Glutamatergic neuron (in vitro differentiated cells): ENCODE data around the gene LYPD6. TPM values are rescaled to one million over a fixed set of nuclear protein-coding genes. Genes with fewer than 3 reads are reported as not detected.

Experiments used
- DNase-seq: peaks from one replicate; pipeline ENCODE4 v3.0.0; 2022
- H3K27ac Mint-ChIP-seq: one replicate; pipeline ENCODE4 v1.8.0; 2020; ENCODE audit warnings: mild to moderate bottlenecking, mixed read lengths, inconsistent platforms; ENCODE audit not compliant: unreplicated experiment
- H3K27me3 Mint-ChIP-seq: one replicate; pipeline ENCODE4 v1.8.0; 2020; ENCODE audit warnings: mild to moderate bottlenecking, moderate library complexity, mixed read lengths, inconsistent platforms; ENCODE audit not compliant: unreplicated experiment
- H3K36me3 Mint-ChIP-seq: one replicate; pipeline ENCODE4 v1.8.0; 2020; ENCODE audit warnings: mild to moderate bottlenecking, mixed read lengths, inconsistent platforms; ENCODE audit not compliant: unreplicated experiment
- H3K4me1 Mint-ChIP-seq: one replicate; pipeline ENCODE4 v1.8.0; 2020; ENCODE audit warnings: mild to moderate bottlenecking, low read depth, mixed read lengths, inconsistent platforms; ENCODE audit not compliant: unreplicated experiment
- H3K4me3 Mint-ChIP-seq: one replicate; pipeline ENCODE4 v1.8.0; 2020; ENCODE audit warnings: mild to moderate bottlenecking, mixed read lengths, inconsistent platforms; ENCODE audit not compliant: unreplicated experiment
- H3K9me3 Mint-ChIP-seq: one replicate; pipeline ENCODE4 v1.8.0; 2020; ENCODE audit warnings: mild to moderate bottlenecking, moderate library complexity, mixed read lengths, inconsistent platforms; ENCODE audit not compliant: unreplicated experiment
- total RNA-seq: library from RNA; stranded (reverse); fragmentation: NEBNext Ultra II Directional; extraction: Animal tissue kit (Norgen Biotek cat#: 25700); gene quantifications from one replicate; pipeline ENCODE4 v1.2.1, GENCODE V29; 2021; ENCODE audit not compliant: unreplicated experiment
- TF ChIP-seq, protein P1 (sequence below): fragments of 200-600 bp; sonication (generic); IDR thresholded peaks from one replicate; pipeline ENCODE4 v1.5.0; 2021; ENCODE audit not compliant: partially characterized antibody, unreplicated experiment

Gene LYPD6
- total RNA-seq, 1 donor from 2014 or later: 1.5 TPM

DNA sequence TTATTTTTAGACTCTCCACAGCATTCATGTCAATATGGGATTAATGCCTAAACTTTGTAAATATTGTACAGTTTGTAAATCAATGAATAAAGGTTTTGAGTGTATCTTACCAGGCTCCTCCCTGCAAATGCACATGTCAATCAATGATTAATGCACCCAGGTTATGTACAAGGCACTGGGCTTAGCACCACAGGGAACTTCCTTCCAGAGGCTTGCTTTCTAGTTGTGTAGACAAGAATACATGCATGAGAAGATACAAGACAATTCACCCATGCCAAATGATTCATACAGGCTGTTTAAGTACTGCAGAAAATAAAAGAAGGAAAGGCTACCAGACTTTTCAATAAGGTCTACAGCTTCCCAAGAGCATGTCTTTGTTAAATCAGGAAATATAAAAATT lies 143.1 kb downstream of the LYPD6 start:
- Mint-ChIP-seq H3K27ac (no peak overlapping the region), H3K36me3 (no peaks in the 10 kb centered on the region), H3K27me3 (no peaks in the 10 kb centered on the region), H3K4me3 (no peak overlapping the region), H3K4me1 (peaks cover under 1% of the 10 kb centered on the region), H3K9me3 (no peaks in the 10 kb centered on the region)
- TF ChIP-seq, protein P1, sequence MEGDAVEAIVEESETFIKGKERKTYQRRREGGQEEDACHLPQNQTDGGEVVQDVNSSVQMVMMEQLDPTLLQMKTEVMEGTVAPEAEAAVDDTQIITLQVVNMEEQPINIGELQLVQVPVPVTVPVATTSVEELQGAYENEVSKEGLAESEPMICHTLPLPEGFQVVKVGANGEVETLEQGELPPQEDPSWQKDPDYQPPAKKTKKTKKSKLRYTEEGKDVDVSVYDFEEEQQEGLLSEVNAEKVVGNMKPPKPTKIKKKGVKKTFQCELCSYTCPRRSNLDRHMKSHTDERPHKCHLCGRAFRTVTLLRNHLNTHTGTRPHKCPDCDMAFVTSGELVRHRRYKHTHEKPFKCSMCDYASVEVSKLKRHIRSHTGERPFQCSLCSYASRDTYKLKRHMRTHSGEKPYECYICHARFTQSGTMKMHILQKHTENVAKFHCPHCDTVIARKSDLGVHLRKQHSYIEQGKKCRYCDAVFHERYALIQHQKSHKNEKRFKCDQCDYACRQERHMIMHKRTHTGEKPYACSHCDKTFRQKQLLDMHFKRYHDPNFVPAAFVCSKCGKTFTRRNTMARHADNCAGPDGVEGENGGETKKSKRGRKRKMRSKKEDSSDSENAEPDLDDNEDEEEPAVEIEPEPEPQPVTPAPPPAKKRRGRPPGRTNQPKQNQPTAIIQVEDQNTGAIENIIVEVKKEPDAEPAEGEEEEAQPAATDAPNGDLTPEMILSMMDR: no peak
- no peak for DNase-seq

DNA sequence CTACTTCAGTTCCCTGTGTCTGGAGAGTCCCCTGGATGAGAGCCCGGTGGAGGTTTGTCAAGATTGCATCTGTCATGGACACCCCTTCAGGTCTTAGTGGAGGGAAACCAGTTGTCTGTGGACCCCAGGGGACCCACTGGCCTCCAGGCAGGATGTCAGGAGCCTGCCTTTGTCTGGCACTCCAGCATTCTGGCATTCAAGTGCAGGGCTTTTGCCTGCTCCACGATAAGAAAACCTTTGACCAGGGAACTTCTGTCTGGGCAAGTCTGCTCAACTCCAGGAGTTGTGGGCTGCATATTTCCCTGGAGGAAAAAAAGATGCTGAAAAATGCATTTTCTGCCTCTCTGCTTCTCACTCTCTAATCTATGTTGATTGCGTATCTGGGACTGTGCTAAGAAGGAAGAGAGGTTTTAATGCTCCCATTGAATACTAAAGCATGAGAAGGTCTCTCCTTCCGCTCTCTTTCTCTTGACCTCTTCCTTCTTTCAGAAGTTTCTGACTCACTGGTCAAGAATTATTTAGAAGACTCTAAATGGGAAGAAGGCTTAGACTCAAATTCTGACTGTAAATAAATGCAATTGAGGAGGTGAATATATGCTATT lies 152.7 kb downstream of the LYPD6 start:
- no peaks in the 10 kb centered on the region for H3K27me3 Mint-ChIP-seq
- no peaks in the 10 kb centered on the region for H3K9me3 Mint-ChIP-seq
- peak; percentile 25 for DNase-seq
- no peak overlapping the region for H3K4me3 Mint-ChIP-seq
- H3K4me1 Mint-ChIP-seq: no peaks in the 10 kb centered on the region
- TF ChIP-seq, protein P1: no peak
- no peak overlapping the region for H3K27ac Mint-ChIP-seq
- H3K36me3 Mint-ChIP-seq: no peaks in the 10 kb centered on the region

DNA sequence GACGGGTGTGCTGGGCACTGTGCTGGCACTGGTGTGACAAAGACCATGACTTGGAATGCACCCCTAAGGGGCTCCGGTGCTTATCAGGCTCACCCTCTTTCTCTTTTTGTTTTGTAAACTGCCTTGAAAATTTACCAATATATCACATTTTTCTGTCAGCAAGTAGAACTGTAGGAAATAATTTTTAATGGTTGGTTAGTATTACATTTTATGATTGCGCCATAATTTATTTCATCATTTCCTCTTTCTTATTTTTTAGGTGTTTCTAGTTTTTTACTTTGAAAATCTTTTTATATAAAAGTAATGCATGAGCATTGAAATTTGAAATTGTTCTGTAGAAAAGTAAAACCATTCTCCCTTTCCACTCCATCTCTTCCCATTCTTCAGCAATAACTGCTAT lies 156.3 kb downstream of the LYPD6 start:
- Mint-ChIP-seq H3K27me3 (no peaks in the 10 kb centered on the region), H3K27ac (no peak overlapping the region), H3K36me3 (no peaks in the 10 kb centered on the region), H3K9me3 (no peaks in the 10 kb centered on the region), H3K4me3 (no peak overlapping the region), H3K4me1 (no peaks in the 10 kb centered on the region)
- DNase-seq: no peak
- TF ChIP-seq, protein P1: no peak

DNA sequence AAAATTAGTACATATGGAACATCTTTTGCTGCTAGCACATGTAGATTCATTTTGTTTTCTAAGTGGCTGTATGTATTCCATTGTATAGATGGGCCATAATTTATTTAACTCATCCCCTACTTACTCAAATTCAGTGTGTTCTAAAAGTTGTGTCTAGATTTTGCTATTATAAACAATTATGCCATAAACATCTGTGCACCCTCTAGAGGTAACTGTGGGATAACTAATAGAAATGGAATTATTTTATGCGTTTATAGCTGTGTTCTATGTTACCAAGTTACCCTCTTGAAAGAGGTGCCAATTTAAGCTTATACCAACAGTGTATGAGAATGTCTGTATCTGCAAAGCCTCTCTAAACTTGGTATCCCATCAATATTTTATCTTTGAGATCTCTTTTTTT lies 156.8 kb downstream of the LYPD6 start:
- Mint-ChIP-seq H3K9me3 (no peaks in the 10 kb centered on the region), H3K4me3 (no peak overlapping the region), H3K27ac (no peak overlapping the region), H3K4me1 (no peaks in the 10 kb centered on the region), H3K36me3 (no peaks in the 10 kb centered on the region), H3K27me3 (no peaks in the 10 kb centered on the region)
- DNase-seq: no peak
- TF ChIP-seq, protein P1: no peak

DNA sequence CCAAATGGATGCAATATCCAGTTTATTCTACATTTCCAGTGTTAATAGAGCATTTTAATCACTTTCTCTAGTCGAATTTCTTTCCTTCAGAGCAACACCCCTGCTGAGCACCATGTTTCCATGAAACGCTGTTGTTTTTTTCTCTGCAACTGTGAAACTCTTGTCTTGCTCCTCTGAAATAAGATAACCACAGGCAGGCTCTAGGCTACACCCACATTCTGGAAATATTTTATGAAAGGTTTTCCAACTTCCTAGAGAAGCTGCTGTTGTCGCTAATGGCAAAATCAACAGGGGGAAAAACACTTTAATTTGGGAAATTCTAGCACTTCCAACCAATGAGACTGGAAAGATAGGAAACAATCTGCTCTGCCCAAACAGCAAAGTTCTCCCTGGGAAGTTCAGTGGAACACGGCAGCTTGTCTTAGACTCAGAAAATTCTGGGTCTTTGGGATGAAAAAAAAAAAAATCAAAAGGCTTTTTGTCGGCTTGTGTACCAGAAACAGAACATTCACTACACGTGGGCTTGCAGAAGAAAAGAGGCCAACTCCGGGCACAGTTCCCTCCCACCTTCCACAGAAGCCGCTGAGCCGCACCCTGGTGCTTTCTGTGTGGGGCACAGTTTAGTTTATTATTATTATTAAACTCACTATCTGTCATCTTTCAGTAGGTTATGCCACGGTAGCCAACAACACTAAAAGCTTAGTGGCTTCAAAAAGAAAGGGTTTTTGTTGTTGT lies 158.5 kb downstream of the LYPD6 start:
- TF ChIP-seq, protein P1: no peak
- Mint-ChIP-seq H3K4me1 (no peaks in the 10 kb centered on the region), H3K4me3 (no peak overlapping the region), H3K36me3 (peaks cover 4% of the 10 kb centered on the region), H3K9me3 (no peaks in the 10 kb centered on the region), H3K27me3 (no peaks in the 10 kb centered on the region), H3K27ac (no peak overlapping the region)
- no peak for DNase-seq
